SK-N-SH treated with all-trans-retinoic acid at 6 μM for 48 hours (cell line): ENCODE data around the gene LSM10.
A peak's percentile ranks its signal among the peaks of the same experiment; 100 is the strongest.

ENCODE experiments used
- ATAC-seq: fragments of 200-7000 bp; cut with Tn5 transposase; 3 replicates; pipeline ENCODE4 v1.9.1; 2020; ENCODE audit warnings: mild to moderate bottlenecking, moderate library complexity
- ARNTL ChIP-seq: fragments of 450-650 bp; formaldehyde crosslinking; IDR thresholded peaks from 2 replicates; pipeline ENCODE4 v1.5.0; 2020; ENCODE audit warnings: low read depth, mild to moderate bottlenecking, moderate library complexity, borderline replicate concordance
- BACH2 ChIP-seq: fragments of 250-450 bp; sonication (Bioruptor Pico); IDR thresholded peaks from 2 replicates; pipeline ENCODE4 v1.9.0; 2021; ENCODE audit warnings: mild to moderate bottlenecking, borderline replicate concordance
- CSDC2 ChIP-seq: fragments of 250-450 bp; sonication (Bioruptor Pico); IDR thresholded peaks from 2 replicates; pipeline ENCODE4 v1.5.0; 2020; ENCODE audit warnings: mild to moderate bottlenecking, moderate library complexity
- OSR1 ChIP-seq: fragments of 250-450 bp; sonication (Bioruptor Pico); IDR thresholded peaks from 2 replicates; pipeline ENCODE4 v1.8.0; 2022; ENCODE audit warnings: moderate library complexity, mild to moderate bottlenecking, inconsistent platforms
- PPARA ChIP-seq: fragments of 250-450 bp; sonication (Bioruptor Pico); IDR thresholded peaks from 2 replicates; pipeline ENCODE4 v1.5.0; 2020; ENCODE audit warnings: mild to moderate bottlenecking, borderline replicate concordance
- RARB ChIP-seq: fragments of 250-450 bp; sonication (Bioruptor Pico); IDR thresholded peaks from 2 replicates; pipeline ENCODE4 v1.8.0; 2021; ENCODE audit warnings: mild to moderate bottlenecking, moderate library complexity
- SNAI2 ChIP-seq: fragments of 250-450 bp; sonication (Bioruptor Pico); IDR thresholded peaks from 2 replicates; pipeline ENCODE4 v1.5.0; 2020; ENCODE audit warnings: mild to moderate bottlenecking, moderate library complexity
- TOX ChIP-seq: fragments of 250-450 bp; sonication (Bioruptor Pico); IDR thresholded peaks from 2 replicates; pipeline ENCODE4 v1.8.0; 2021; ENCODE audit warnings: mild to moderate bottlenecking, moderate library complexity, borderline replicate concordance
- ZC3H10 ChIP-seq: fragments of 250-450 bp; sonication (Bioruptor Pico); IDR thresholded peaks from 2 replicates; pipeline ENCODE4 v1.5.1; 2021; ENCODE audit warnings: mild to moderate bottlenecking, moderate library complexity
- ZFP3 ChIP-seq: fragments of 250-450 bp; sonication (Bioruptor Pico); IDR thresholded peaks from 2 replicates; pipeline ENCODE4 v1.5.0; 2020; ENCODE audit warnings: mild to moderate bottlenecking, moderate library complexity
- ZFP30 ChIP-seq: fragments of 450-650 bp; formaldehyde crosslinking; IDR thresholded peaks from 2 replicates; pipeline ENCODE4 v1.5.0; 2022; ENCODE audit warnings: mild to moderate bottlenecking, moderate library complexity
- ZNF565 ChIP-seq: fragments of 450-650 bp; formaldehyde crosslinking; conservative IDR thresholded peaks from 2 replicates; pipeline ENCODE4 v1.5.0; 2020; ENCODE audit warnings: low read depth, mild to moderate bottlenecking, moderate library complexity
- ZNF70 ChIP-seq: fragments of 450-650 bp; formaldehyde crosslinking; IDR thresholded peaks from 2 replicates; pipeline ENCODE4 v1.5.0; 2020; ENCODE audit warnings: mild to moderate bottlenecking, moderate library complexity
- ZNF8 ChIP-seq: fragments of 450-650 bp; formaldehyde crosslinking; IDR thresholded peaks from 2 replicates; pipeline ENCODE4 v1.5.0; 2020; ENCODE audit warnings: mild to moderate bottlenecking, moderate library complexity
- TF ChIP-seq, protein P1 (sequence below): fragments of 250-450 bp; sonication (Bioruptor Pico); IDR thresholded peaks from 2 replicates; pipeline ENCODE4 v1.8.0; 2021; ENCODE audit warnings: low read depth, mild to moderate bottlenecking, moderate library complexity, borderline replicate concordance
- TF ChIP-seq, protein P2 (sequence below): fragments of 250-450 bp; sonication (Bioruptor Pico); IDR thresholded peaks from 2 replicates; pipeline ENCODE4 v1.5.1; 2020; ENCODE audit warnings: low read depth, mild to moderate bottlenecking, moderate library complexity
- TF ChIP-seq, protein P3 (sequence below): fragments of 250-450 bp; sonication (Bioruptor Pico); IDR thresholded peaks from 2 replicates; pipeline ENCODE4 v1.8.0; 2020; ENCODE audit warnings: mild to moderate bottlenecking, moderate library complexity, borderline replicate concordance

Gene LSM10

DNA sequence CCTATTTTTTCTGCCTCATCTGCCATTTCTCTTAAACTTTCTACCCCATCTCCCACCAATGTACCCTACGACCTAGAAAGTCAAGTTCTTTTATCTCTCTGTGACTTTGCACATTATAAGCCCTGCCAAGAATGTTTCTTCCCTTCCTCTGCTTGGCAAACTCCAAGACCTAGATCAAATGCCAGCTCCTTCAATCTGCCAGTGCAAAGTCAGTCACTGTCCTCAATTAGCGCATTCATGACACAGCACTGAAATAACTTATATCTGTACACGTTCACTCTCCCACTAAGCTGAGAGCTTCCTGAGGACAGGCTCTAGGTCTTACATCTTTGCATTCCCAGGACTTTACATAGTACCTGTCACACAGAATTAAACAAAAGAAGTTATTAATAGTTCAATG is 21.4 kb upstream of the LSM10 start:
- TF ChIP-seq, protein P1, sequence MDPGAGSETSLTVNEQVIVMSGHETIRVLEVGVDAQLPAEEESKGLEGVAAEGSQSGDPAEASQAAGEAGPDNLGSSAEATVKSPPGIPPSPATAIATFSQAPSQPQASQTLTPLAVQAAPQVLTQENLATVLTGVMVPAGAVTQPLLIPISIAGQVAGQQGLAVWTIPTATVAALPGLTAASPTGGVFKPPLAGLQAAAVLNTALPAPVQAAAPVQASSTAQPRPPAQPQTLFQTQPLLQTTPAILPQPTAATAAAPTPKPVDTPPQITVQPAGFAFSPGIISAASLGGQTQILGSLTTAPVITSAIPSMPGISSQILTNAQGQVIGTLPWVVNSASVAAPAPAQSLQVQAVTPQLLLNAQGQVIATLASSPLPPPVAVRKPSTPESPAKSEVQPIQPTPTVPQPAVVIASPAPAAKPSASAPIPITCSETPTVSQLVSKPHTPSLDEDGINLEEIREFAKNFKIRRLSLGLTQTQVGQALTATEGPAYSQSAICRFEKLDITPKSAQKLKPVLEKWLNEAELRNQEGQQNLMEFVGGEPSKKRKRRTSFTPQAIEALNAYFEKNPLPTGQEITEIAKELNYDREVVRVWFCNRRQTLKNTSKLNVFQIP (CRISPR knock-in tag) = no peak
- TF ChIP-seq ZFP3 (CRISPR knock-in tag) (no peak), ARNTL (CRISPR knock-in tag) (no peak), ZNF70 (CRISPR knock-in tag) (no peak), ZFP30 (no peak), ZNF565 (CRISPR knock-in tag) (no peak), TOX (CRISPR knock-in tag) (no peak), OSR1 (CRISPR knock-in tag) (no peak)
- TF ChIP-seq, protein P2, sequence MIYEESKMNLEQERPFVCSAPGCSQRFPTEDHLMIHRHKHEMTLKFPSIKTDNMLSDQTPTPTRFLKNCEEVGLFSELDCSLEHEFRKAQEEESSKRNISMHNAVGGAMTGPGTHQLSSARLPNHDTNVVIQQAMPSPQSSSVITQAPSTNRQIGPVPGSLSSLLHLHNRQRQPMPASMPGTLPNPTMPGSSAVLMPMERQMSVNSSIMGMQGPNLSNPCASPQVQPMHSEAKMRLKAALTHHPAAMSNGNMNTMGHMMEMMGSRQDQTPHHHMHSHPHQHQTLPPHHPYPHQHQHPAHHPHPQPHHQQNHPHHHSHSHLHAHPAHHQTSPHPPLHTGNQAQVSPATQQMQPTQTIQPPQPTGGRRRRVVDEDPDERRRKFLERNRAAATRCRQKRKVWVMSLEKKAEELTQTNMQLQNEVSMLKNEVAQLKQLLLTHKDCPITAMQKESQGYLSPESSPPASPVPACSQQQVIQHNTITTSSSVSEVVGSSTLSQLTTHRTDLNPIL (CRISPR knock-in tag) = no peak
- ATAC-seq = no peak

DNA sequence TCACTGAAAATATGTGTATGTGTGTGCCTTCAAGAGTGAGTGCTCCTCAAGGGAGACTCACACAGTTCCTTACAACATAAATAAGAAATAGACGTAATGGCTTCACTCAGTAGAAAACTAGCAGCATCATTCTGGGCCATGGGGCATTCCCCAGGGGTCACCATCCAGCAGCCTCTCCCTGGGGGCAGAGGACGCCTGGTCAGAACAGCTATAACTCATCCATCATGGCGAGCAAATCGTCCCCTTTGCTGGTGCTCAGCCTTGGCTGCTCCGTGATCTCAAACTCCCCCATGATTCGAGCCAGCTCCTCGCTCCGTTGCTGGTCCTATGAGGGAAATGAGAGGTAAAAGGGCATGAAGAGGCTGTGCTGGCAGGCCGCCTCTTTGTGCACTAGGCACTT is 20.2 kb upstream of the LSM10 start:
- ATAC-seq = no peak
- TF ChIP-seq SNAI2 (CRISPR knock-in tag) (no peak), ZNF70 (CRISPR knock-in tag) (no peak)

DNA sequence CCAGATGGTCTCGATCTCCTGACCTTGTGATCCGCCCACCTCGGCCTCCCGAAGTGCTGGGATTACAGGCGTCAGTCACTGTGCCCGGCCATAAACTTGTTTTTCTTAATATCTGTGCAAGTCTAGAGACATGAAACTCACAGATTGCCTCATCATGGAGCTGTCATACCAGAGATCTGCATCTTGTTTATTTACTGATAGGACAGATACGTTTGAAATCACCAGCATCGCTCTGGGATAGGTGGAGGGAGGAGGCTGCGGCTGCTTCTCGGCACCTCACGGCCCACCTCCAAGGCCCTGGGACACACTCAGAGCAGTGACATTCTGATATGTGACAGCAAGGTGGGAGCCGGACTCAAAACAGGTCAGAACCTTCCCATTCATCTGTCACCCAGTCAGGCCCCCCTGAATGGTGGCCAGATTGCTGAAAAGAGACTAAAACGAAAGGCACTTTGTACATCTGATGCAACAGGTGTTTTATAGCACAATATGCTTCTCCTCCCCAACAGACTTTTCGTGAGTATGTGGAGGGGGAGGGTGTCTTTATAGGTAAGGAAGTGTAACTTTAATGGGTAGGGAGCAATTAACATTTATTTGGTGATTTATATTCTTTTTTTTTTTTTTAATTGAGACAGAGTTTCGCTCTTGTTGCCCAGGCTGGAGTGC is 18.1 kb upstream of the LSM10 start:
- TF ChIP-seq, protein P3, sequence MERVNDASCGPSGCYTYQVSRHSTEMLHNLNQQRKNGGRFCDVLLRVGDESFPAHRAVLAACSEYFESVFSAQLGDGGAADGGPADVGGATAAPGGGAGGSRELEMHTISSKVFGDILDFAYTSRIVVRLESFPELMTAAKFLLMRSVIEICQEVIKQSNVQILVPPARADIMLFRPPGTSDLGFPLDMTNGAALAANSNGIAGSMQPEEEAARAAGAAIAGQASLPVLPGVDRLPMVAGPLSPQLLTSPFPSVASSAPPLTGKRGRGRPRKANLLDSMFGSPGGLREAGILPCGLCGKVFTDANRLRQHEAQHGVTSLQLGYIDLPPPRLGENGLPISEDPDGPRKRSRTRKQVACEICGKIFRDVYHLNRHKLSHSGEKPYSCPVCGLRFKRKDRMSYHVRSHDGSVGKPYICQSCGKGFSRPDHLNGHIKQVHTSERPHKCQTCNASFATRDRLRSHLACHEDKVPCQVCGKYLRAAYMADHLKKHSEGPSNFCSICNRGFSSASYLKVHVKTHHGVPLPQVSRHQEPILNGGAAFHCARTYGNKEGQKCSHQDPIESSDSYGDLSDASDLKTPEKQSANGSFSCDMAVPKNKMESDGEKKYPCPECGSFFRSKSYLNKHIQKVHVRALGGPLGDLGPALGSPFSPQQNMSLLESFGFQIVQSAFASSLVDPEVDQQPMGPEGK (CRISPR knock-in tag) = no peak
- TF ChIP-seq ZFP3 (CRISPR knock-in tag) (no peak), RARB (CRISPR knock-in tag) (no peak), ARNTL (CRISPR knock-in tag) (no peak)
- ATAC-seq = no peak

DNA sequence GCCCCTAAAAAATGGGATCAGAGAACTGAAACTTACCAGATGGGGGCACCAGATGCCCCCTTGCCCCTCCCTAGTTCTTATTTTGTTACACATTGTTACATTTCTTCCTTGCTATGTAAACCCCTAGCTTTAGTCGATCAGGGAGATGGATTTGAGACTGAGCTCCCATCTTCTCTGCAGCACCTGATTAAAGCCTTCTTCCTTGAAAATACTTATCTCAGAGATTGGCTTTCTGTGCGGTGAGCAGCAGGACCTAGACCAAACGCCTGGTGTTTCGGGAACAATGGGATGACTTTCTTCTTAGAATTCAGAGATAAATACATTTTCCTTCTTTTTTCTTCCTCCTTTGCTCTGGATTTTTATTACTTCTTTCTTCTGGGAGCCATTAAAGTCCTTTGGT is 16.7 kb upstream of the LSM10 start:
- TF ChIP-seq, protein P2 (CRISPR knock-in tag) = no peak
- TF ChIP-seq ZNF70 (CRISPR knock-in tag) = no peak
- TF ChIP-seq, protein P3 (CRISPR knock-in tag) = no peak
- no peak for TF ChIP-seq BACH2 (CRISPR knock-in tag)
- no peak for TF ChIP-seq OSR1 (CRISPR knock-in tag)
- no peak for TF ChIP-seq TOX (CRISPR knock-in tag)
- no peak for TF ChIP-seq ZNF8 (CRISPR knock-in tag)
- ATAC-seq = no peak

DNA sequence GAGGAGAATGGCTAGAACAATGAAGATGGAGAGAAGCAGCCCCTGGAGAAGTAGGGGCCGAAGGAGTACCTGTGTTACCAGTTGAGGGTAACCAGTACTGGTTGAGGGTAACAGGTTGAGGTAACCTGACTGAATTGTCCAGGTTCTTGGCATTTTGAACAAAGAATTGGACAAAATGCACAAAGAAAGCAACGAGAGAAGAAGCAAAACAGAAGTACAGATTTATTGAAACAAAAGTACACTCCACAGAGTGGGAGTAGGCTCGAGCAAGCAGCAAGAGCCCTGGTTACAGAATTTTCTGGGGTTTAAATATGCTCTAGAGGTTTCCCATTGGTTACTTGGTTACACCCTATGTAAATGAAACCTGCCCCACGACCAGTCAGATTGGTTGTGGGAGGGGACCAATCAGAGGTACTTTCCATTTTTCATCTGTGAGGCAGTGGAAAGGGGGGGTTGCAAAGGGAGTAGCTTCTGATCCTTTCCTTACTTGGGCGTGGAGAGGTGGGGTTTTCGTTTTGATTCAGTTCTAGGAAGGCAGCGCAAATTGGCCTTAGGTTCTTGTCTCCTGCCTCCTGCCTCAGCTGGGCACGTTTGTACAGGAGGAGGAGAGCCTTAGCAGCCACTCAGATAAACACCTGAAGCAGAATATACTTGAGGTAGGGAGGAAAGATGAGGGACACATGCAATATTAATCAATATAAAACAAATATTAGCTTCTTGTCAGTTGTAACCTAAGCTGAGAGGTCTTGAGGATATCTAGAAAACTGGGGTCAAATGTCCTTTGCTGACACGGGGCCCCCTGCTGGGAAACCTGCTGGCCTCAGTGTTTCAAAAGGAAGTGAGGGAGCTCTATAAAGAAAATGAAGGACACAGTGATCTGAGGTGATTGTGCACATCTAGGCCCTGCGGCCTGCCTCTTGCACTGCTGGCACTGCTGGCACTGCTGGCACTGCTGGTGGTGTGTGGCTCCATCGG is 14.3 kb upstream of the LSM10 start:
- peak; percentile 13; the same call in 1 of the 3 replicates for ATAC-seq
- no peak for TF ChIP-seq ZNF565 (CRISPR knock-in tag)
- TF ChIP-seq, protein P3 (CRISPR knock-in tag) = no peak
- TF ChIP-seq CSDC2 (CRISPR knock-in tag) = no peak
- no peak for TF ChIP-seq ZNF70 (CRISPR knock-in tag)
- no peak for TF ChIP-seq SNAI2 (CRISPR knock-in tag)
- no peak for TF ChIP-seq PPARA (CRISPR knock-in tag)
- TF ChIP-seq OSR1 (CRISPR knock-in tag) = no peak
- no peak for TF ChIP-seq ZNF8 (CRISPR knock-in tag)
- no peak for TF ChIP-seq ZC3H10
